ENCODE measurements around the gene AURKAIP1.

DNA sequence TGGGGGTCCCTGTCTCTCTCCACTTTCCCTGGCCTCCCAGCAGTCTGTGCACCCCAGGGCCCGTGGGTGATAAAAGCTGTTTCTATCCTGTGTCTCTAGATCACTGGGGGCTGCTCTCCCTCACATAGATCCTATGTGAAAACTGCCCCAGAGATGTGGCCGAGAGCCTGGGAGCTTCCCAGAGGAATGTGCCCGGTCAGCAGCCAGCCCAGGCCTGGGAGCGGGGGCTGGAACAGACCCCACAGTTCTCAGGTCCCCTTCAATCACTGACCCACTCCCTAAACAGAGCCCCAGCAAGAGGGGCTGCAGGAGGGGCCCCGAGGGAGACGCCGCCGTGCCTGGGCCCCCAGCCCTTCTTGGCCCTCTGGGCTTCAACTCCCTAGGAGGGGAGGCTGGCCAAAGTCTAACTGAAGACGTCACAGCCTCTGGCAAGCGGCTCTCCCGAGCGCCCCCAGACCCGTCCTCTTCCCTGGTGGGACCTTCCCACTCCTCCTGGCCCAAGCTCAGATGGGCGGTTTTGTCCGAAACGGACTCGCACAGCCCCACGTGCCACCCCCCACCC, 17.1 kb downstream of the AURKAIP1 start:
- TF ChIP-seq, protein P1, sequence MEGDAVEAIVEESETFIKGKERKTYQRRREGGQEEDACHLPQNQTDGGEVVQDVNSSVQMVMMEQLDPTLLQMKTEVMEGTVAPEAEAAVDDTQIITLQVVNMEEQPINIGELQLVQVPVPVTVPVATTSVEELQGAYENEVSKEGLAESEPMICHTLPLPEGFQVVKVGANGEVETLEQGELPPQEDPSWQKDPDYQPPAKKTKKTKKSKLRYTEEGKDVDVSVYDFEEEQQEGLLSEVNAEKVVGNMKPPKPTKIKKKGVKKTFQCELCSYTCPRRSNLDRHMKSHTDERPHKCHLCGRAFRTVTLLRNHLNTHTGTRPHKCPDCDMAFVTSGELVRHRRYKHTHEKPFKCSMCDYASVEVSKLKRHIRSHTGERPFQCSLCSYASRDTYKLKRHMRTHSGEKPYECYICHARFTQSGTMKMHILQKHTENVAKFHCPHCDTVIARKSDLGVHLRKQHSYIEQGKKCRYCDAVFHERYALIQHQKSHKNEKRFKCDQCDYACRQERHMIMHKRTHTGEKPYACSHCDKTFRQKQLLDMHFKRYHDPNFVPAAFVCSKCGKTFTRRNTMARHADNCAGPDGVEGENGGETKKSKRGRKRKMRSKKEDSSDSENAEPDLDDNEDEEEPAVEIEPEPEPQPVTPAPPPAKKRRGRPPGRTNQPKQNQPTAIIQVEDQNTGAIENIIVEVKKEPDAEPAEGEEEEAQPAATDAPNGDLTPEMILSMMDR (conservative IDR thresholded peaks at IDR 0.05; ENCODE audit: low read depth, low read length) = no peak
- TF ChIP-seq EZH2phosphoT487 (IDR thresholded peaks at IDR 0.05; ENCODE audit: borderline replicate concordance, low read length) = no peak
